Karpas-422 (cell line): Measurements from ENCODE around the gene BROX. TPM values are rescaled to one million over a fixed set of nuclear protein-coding genes. Genes with fewer than 3 reads are reported as not detected.
"Not testable (repeated sequence)": the region's sequence is repeated elsewhere in the genome, so short reads cannot be mapped to it uniquely, and the experiment has no call there.

Experiments used
- DNase-seq: peaks from one replicate; pipeline ENCODE4 v3.0.0-alpha.2; 2015
- H2AFZ ChIP-seq: fragments of 200-600 bp; sonication (generic); 2 replicates; pipeline ENCODE4 v1.6.1; 2014; ENCODE audit warnings: antibody characterized with exemption, low read length, mixed read lengths
- H3K27ac ChIP-seq: fragments of 200-600 bp; sonication (generic); 2 replicates; pipeline ENCODE4 v1.5.1; 2014; ENCODE audit warnings: mild to moderate bottlenecking, low read length, moderate library complexity
- H3K27me3 ChIP-seq: fragments of 200-600 bp; sonication (generic); 2 replicates; pipeline ENCODE4 v1.6.1; 2014; ENCODE audit warnings: low read length, mixed read lengths
- H3K36me3 ChIP-seq: fragments of 200-600 bp; sonication (generic); 2 replicates; pipeline ENCODE4 v1.6.1; 2014; ENCODE audit warnings: low read length, mixed read lengths; ENCODE audit not compliant: insufficient read depth
- H3K4me1 ChIP-seq: fragments of 200-600 bp; sonication (generic); 2 replicates; pipeline ENCODE4 v1.6.1; 2014; ENCODE audit warnings: mild to moderate bottlenecking, low read length, mixed read lengths
- H3K4me2 ChIP-seq: fragments of 200-600 bp; sonication (generic); 2 replicates; pipeline ENCODE4 v1.6.1; 2014; ENCODE audit warnings: low read length, low read depth, mild to moderate bottlenecking; ENCODE audit not compliant: poor library complexity, severe bottlenecking
- H3K4me3 ChIP-seq: fragments of 200-600 bp; sonication (generic); 2 replicates; pipeline ENCODE4 v1.5.1; 2014; ENCODE audit warnings: mild to moderate bottlenecking, antibody characterized with exemption, low read length, mixed read lengths
- H3K79me2 ChIP-seq: fragments of 200-600 bp; sonication (generic); 2 replicates; pipeline ENCODE4 v1.6.1; 2014; ENCODE audit warnings: mild to moderate bottlenecking, low read length, mixed read lengths
- H3K9ac ChIP-seq: fragments of 200-600 bp; sonication (generic); 2 replicates; pipeline ENCODE4 v1.6.0; 2014; ENCODE audit warnings: low read length
- H3K9me2 ChIP-seq: fragments of 200-600 bp; sonication (generic), shearing (Covaris generic); replicated peaks from 2 replicates; pipeline ENCODE4 v1.6.0; 2014; ENCODE audit warnings: mild to moderate bottlenecking, low read length, moderate library complexity; ENCODE audit not compliant: insufficient read depth
- H3K9me3 ChIP-seq: fragments of 300-700, 200-600 bp; sonication (generic); 2 replicates; pipeline ENCODE4 v1.6.1; 2014; ENCODE audit warnings: low read length, mixed read lengths
- H4K20me1 ChIP-seq: fragments of 200-600 bp; sonication (generic); 2 replicates; pipeline ENCODE4 v1.6.1; 2014; ENCODE audit warnings: mild to moderate bottlenecking, antibody characterized with exemption, low read length, low read depth; ENCODE audit not compliant: insufficient read depth
- total RNA-seq: library from RNA; depleted of rRNA; stranded (reverse); fragments of >200 nt; shearing (Covaris generic); gene quantifications from 2 replicates; pipeline ENCODE4 v1.2.3, GENCODE V29; 2014; ENCODE audit warnings: low replicate concordance; rRNA removed

The BROX gene
- 15.3 and 26.8 TPM in 2 replicates for total RNA-seq

- H3K4me2 ChIP-seq = peak within 1 kb of the TSS; percentile 92
Observed at GRCh38 chr1:222712253-222713090, at the start of gene BROX, which contains the start of gene AIDA. Gene BROX, plus strand, starts transcription at chr1:222712564. Its CDS starts 3,136 bp downstream, at chr1:222715700. Gene AIDA, minus strand, starts transcription at chr1:222712491. Its CDS starts 174 bp downstream, at chr1:222712317.

GRCh38 chr1:222663431-222663934 lies 48.9 kb upstream of the BROX start:
- no peak for DNase-seq
- H3K4me3 ChIP-seq = no peak overlapping the region
- H2AFZ ChIP-seq = no peak overlapping the region
- H3K79me2 ChIP-seq = no peaks in the 10 kb centered on the region
- H3K9me2 ChIP-seq = no peaks in the 10 kb centered on the region
- H3K9me3 ChIP-seq = no peaks in the 10 kb centered on the region
- H3K4me2 ChIP-seq = no peak overlapping the region
- H3K4me1 ChIP-seq = no peaks in the 10 kb centered on the region
- peaks cover 85% of the 10 kb centered on the region; the same call in 1 of the 2 replicates for H3K36me3 ChIP-seq
- H3K9ac ChIP-seq = no peak overlapping the region
- no peaks in the 10 kb centered on the region for H4K20me1 ChIP-seq
- no peak overlapping the region for H3K27ac ChIP-seq
- H3K27me3 ChIP-seq = no peaks in the 10 kb centered on the region

More at GRCh38 chr1:222712253-222713090, at the start of gene BROX, which contains the start of gene AIDA:
- peak within 1 kb of the TSS; percentile 89 for H3K9ac ChIP-seq
- peaks cover 8% of the 10 kb centered on the region; the same call in 1 of the 2 replicates for H3K36me3 ChIP-seq
- peak within 1 kb of the TSS; percentile 94 for H3K27ac ChIP-seq
- no peaks in the 10 kb centered on the region for H3K9me2 ChIP-seq
- peak within 1 kb of the TSS; percentile 83 for H2AFZ ChIP-seq
- no peaks in the 10 kb centered on the region for H3K27me3 ChIP-seq
- H3K4me3 ChIP-seq = peak within 1 kb of the TSS; percentile 86
- peaks cover 16% of the 10 kb centered on the region for H3K4me1 ChIP-seq
- no peaks in the 10 kb centered on the region for H4K20me1 ChIP-seq
- H3K9me3 ChIP-seq = no peaks in the 10 kb centered on the region
- peak; percentile 95 for DNase-seq
- H3K79me2 ChIP-seq = peaks cover 61% of the 10 kb centered on the region

GRCh38 chr1:222665964-222666363 lies 46.4 kb upstream of the BROX start:
- Histone ChIP-seq H3K4me3 (no peak overlapping the region), H3K36me3 (peaks cover 61% of the 10 kb centered on the region; the same call in 1 of the 2 replicates), H3K4me2 (no peak overlapping the region), H3K9ac (no peak overlapping the region), H4K20me1 (no peaks in the 10 kb centered on the region), H3K27me3 (no peaks in the 10 kb centered on the region), H3K79me2 (no peaks in the 10 kb centered on the region), H3K9me3 (no peaks in the 10 kb centered on the region), H3K4me1 (no peaks in the 10 kb centered on the region), H3K9me2 (no peaks in the 10 kb centered on the region), H3K27ac (no peak overlapping the region), H2AFZ (no peak overlapping the region)
- DNase-seq = no peak

GRCh38 chr1:222668184-222668583 lies 44.2 kb upstream of the BROX start:
- H3K36me3 ChIP-seq = peaks cover 55% of the 10 kb centered on the region

GRCh38 chr1:222669107-222669506 lies 43.3 kb upstream of the BROX start:
- H3K4me3 ChIP-seq, H3K27ac ChIP-seq, H3K9ac ChIP-seq, H3K9me3 ChIP-seq, H3K27me3 ChIP-seq, H3K9me2 ChIP-seq, H3K4me1 ChIP-seq, H3K4me2 ChIP-seq, H2AFZ ChIP-seq, H3K79me2 ChIP-seq, DNase-seq, H4K20me1 ChIP-seq: not testable (repeated sequence)
- peaks cover 47% of the 10 kb centered on the region for H3K36me3 ChIP-seq

More at GRCh38 chr1:222668184-222668583, 44.2 kb upstream of the BROX start:
- not testable (repeated sequence) for H3K27me3 ChIP-seq, H3K9ac ChIP-seq, H3K79me2 ChIP-seq, H2AFZ ChIP-seq, H3K4me3 ChIP-seq, DNase-seq, H3K9me2 ChIP-seq, H3K4me1 ChIP-seq, H3K4me2 ChIP-seq, H3K27ac ChIP-seq, H4K20me1 ChIP-seq, H3K9me3 ChIP-seq

GRCh38 chr1:222670110-222670509 lies 42.3 kb upstream of the BROX start:
- H3K9me2 ChIP-seq = no peaks in the 10 kb centered on the region
- no peak overlapping the region for H3K4me2 ChIP-seq
- no peaks in the 10 kb centered on the region for H3K4me1 ChIP-seq
- DNase-seq = no peak
- peaks cover 48% of the 10 kb centered on the region for H3K36me3 ChIP-seq
- H4K20me1 ChIP-seq = no peaks in the 10 kb centered on the region
- H3K4me3 ChIP-seq = no peak overlapping the region
- H3K9me3 ChIP-seq = no peaks in the 10 kb centered on the region
- no peaks in the 10 kb centered on the region for H3K79me2 ChIP-seq
- H2AFZ ChIP-seq = no peak overlapping the region
- no peak overlapping the region for H3K9ac ChIP-seq
- H3K27me3 ChIP-seq = no peaks in the 10 kb centered on the region
- no peak overlapping the region for H3K27ac ChIP-seq

GRCh38 chr1:222680080-222680479 lies 32.3 kb upstream of the BROX start:
- Histone ChIP-seq H3K9me2 (no peaks in the 10 kb centered on the region), H3K4me1 (no peaks in the 10 kb centered on the region), H3K4me3 (no peak overlapping the region), H3K36me3 (peaks cover 5% of the 10 kb centered on the region; the same call in 1 of the 2 replicates), H4K20me1 (no peaks in the 10 kb centered on the region), H2AFZ (no peak overlapping the region), H3K79me2 (no peaks in the 10 kb centered on the region; the same call in 1 of the 2 replicates), H3K4me2 (no peak overlapping the region), H3K9ac (no peak overlapping the region), H3K27ac (no peak overlapping the region), H3K9me3 (no peaks in the 10 kb centered on the region), H3K27me3 (no peaks in the 10 kb centered on the region)
- no peak for DNase-seq

GRCh38 chr1:222691016-222691415 lies 21.3 kb upstream of the BROX start:
- no peak overlapping the region for H2AFZ ChIP-seq
- H3K79me2 ChIP-seq = peaks cover 30% of the 10 kb centered on the region
- no peak overlapping the region for H3K4me2 ChIP-seq
- no peak overlapping the region for H3K4me3 ChIP-seq
- no peaks in the 10 kb centered on the region for H4K20me1 ChIP-seq
- no peaks in the 10 kb centered on the region for H3K4me1 ChIP-seq
- no peak overlapping the region for H3K27ac ChIP-seq
- no peak overlapping the region for H3K9ac ChIP-seq
- H3K9me2 ChIP-seq = no peaks in the 10 kb centered on the region
- H3K36me3 ChIP-seq = peaks cover 14% of the 10 kb centered on the region; the same call in 1 of the 2 replicates
- H3K9me3 ChIP-seq = no peaks in the 10 kb centered on the region
- no peaks in the 10 kb centered on the region for H3K27me3 ChIP-seq
- no peak for DNase-seq
